AG04450 (cell line): Measurements from ENCODE around the gene ZBTB7A. TPM values are rescaled to one million over a fixed set of nuclear protein-coding genes. Genes with fewer than 3 reads are reported as not detected.

Experiments
- CTCF ChIA-PET: fragments of 300-600, 350-600 bp; formaldehyde crosslinking; extraction: SDS; loops from one replicate; lab custom pipeline; 2022; ENCODE audit warnings: antibody characterized with exemption, inconsistent platforms; lab: Charles Lee
- POLR2A ChIA-PET: fragments of 350-600 bp; formaldehyde crosslinking; extraction: SDS; loops from one replicate; lab custom pipeline; 2021; ENCODE audit warnings: antibody characterized with exemption, inconsistent platforms; lab: Yijun Ruan, JAX
- DNase-seq: peaks from one replicate; pipeline ENCODE4 v3.0.0-alpha.2; 2011; ENCODE audit warnings: low read depth, low spot score
- H3K27ac ChIP-seq: one replicate; pipeline ENCODE4 v1.5.1; 2012; ENCODE audit warnings: low read depth, low read length, control low read depth
- H3K27me3 ChIP-seq: one replicate; pipeline ENCODE4 v1.6.0; 2012; ENCODE audit warnings: low read length; ENCODE audit not compliant: control insufficient read depth, insufficient read depth
- H3K4me3 ChIP-seq: 2 replicates; pipeline ENCODE4 v1.5.1; 2011; ENCODE audit warnings: mild to moderate bottlenecking, low read depth, low read length, control low read depth
- H3K9me3 ChIP-seq: 2 replicates; pipeline ENCODE4 v1.5.1; 2012; ENCODE audit warnings: low read length; ENCODE audit not compliant: control insufficient read depth, insufficient read depth
- CTCF ChIP-seq: IDR thresholded peaks from 2 replicates; pipeline ENCODE4 v1.5.1; 2011; ENCODE audit warnings: low read depth, low read length, control low read depth, inconsistent platforms
- polyA plus RNA-seq: library from polyadenylated mRNA; depleted of rRNA; stranded (reverse); fragments of >200 nt; gene quantifications from 2 replicates; pipeline ENCODE4 v1.2.3, GENCODE V29; 2011

The ZBTB7A gene
- polyA plus RNA-seq, 1 experiment, result 2.7 TPM

GRCh38 chr19:4023600-4024398, 42.9 kb downstream of the ZBTB7A start:
- TF ChIP-seq CTCF, result no peak
- ChIA-PET CTCF (no interaction called here), POLR2A (no interaction called here)
- DNase-seq, result no peak
- H3K4me3 ChIP-seq, result no peak overlapping the region
- H3K27ac ChIP-seq, result no peak overlapping the region
- no peaks in the 10 kb centered on the region for H3K27me3 ChIP-seq
- H3K9me3 ChIP-seq, result peaks cover 6% of the 10 kb centered on the region

GRCh38 chr19:4019578-4019977, 47.1 kb downstream of the ZBTB7A start:
- CTCF ChIA-PET, result no interaction called here
- TF ChIP-seq CTCF, result no peak

GRCh38 chr19:4018775-4019504, 47.8 kb downstream of the ZBTB7A start:
- ChIA-PET POLR2A (no interaction called here), CTCF (no interaction called here)
- H3K9me3 ChIP-seq, result peaks cover 6% of the 10 kb centered on the region
- no peaks in the 10 kb centered on the region for H3K27me3 ChIP-seq
- TF ChIP-seq CTCF, result no peak
- H3K27ac ChIP-seq, result no peak overlapping the region
- no peak for DNase-seq
- no peak overlapping the region for H3K4me3 ChIP-seq

More at GRCh38 chr19:4019578-4019977, 47.1 kb downstream of the ZBTB7A start:
- H3K27ac ChIP-seq, result no peak overlapping the region
- no peak overlapping the region for H3K4me3 ChIP-seq
- peaks cover 6% of the 10 kb centered on the region for H3K9me3 ChIP-seq
- DNase-seq, result no peak
- no peaks in the 10 kb centered on the region for H3K27me3 ChIP-seq
- POLR2A ChIA-PET, result no interaction called here

GRCh38 chr19:4018140-4018613, 48.5 kb downstream of the ZBTB7A start:
- ChIA-PET CTCF (no interaction called here), POLR2A (no interaction called here)
- Histone ChIP-seq H3K27me3 (no peaks in the 10 kb centered on the region), H3K27ac (no peak overlapping the region), H3K4me3 (no peak overlapping the region), H3K9me3 (peaks cover 6% of the 10 kb centered on the region)
- no peak for TF ChIP-seq CTCF
- no peak for DNase-seq
